Prostate gland (tissue), 2 donors: ENCODE measurements around the gene SNTN. TPM values are rescaled to one million over a fixed set of nuclear protein-coding genes. Genes with fewer than 3 reads are reported as not detected.

Source experiments
- DNase-seq: peaks from one replicate; pipeline ENCODE4 v3.0.0-alpha.2; 2019; ENCODE audit warnings: low spot score
- H3K27ac ChIP-seq, 2 donors: fragments of 200-600 bp; sonication (generic); 2 replicates each; pipeline ENCODE4 v1.5.1; 2017 to 2019
- H3K27me3 ChIP-seq: fragments of 200-600 bp; sonication (generic); replicated peaks from 2 replicates; pipeline ENCODE4 v1.5.1; 2019; ENCODE audit not compliant: insufficient read depth
- H3K36me3 ChIP-seq, 2 donors: fragments of 200-600 bp; sonication (generic); 1 replicate in 1 of 2; 2 replicates in 1 of 2; pipeline versions ENCODE4 v1.5.1 to v1.8.1; 2017 to 2019
- H3K4me1 ChIP-seq: fragments of 200-600 bp; sonication (generic); replicated peaks from 2 replicates; pipeline ENCODE4 v1.5.1; 2019
- H3K4me3 ChIP-seq, 2 donors: fragments of 200-600 bp; sonication (generic); 2 replicates each; pipeline ENCODE4 v1.5.1; 2017 to 2019
- H3K9me3 ChIP-seq: fragments of 200-600 bp; sonication (generic); 2 replicates; pipeline ENCODE4 v1.5.1; 2017
- CTCF ChIP-seq, 4 experiments: fragments of 200-600 bp in 2 of 4; fragments of 450-650 bp in 2 of 4; sonication (generic) in 2 of 4; IDR thresholded peaks; 1 replicate in 3 of 4; 2 replicates in 1 of 4; pipeline ENCODE4 v1.5.1; 2016 to 2019; ENCODE audit warnings: antibody characterized with exemption in 4 of 4, mild to moderate bottlenecking in 2 of 4, moderate library complexity in 2 of 4
- POLR2A ChIP-seq: fragments of 450-650 bp; IDR thresholded peaks from one replicate; pipeline ENCODE4 v1.6.1; 2016; ENCODE audit warnings: antibody characterized with exemption, mild to moderate bottlenecking
- POLR2AphosphoS5 ChIP-seq: sonication (generic); formaldehyde crosslinking; IDR thresholded peaks from one replicate; pipeline ENCODE4 v1.6.1; 2017; ENCODE audit warnings: antibody characterized with exemption
- WGBS: methylation state at CpG from one replicate; pipeline ENCODE4 v1.1.5; 2018; 5-methylcytosine and 5-hydroxymethylcytosine counted together
- intact Hi-C: fragments of 100-400 bp; cut with DNase I; formaldehyde crosslinking; loops from one replicate; pipeline ENCODE4 v1.14.2; 2022
- total RNA-seq, 2 donors: library from RNA; depleted of rRNA; stranded (reverse); fragments of >200 nt; gene quantifications; one replicate each; pipeline ENCODE4 v1.1.0, GENCODE V29; 2016

SNTN gene
- total RNA-seq: not detected

GRCh38 chr3:63652066-63652725 is at the start of gene SNTN:
Gene SNTN (plus strand): TSS chr3:63652675. CDS start chr3:63652688, 13 bp downstream.
- Histone ChIP-seq H3K36me3 (no peaks in the 10 kb centered on the region), H3K4me3 (no peak within 1 kb of the TSS), H3K4me1 (no peaks in the 10 kb centered on the region), H3K9me3 (no peaks in the 10 kb centered on the region), H3K27me3 (no peaks in the 10 kb centered on the region), H3K27ac (no peak within 1 kb of the TSS)
- intact Hi-C loops: no loop called here
- WGBS: 69% methylated on average over 5 of the region's 5 CpGs
- TF ChIP-seq POLR2A (no peak), CTCF (IDR thresholded peaks at IDR 0.05) (no peak), POLR2AphosphoS5 (no peak)
- no peak for DNase-seq

- no peak for DNase-seq
- H3K4me1 ChIP-seq: no peaks in the 10 kb centered on the region
- 40% methylated on average over 3 of the region's 3 CpGs for WGBS
- no peaks in the 10 kb centered on the region for H3K9me3 ChIP-seq
- no peak for TF ChIP-seq CTCF (IDR thresholded peaks at IDR 0.05)
- TF ChIP-seq POLR2A: no peak
- no peak for TF ChIP-seq POLR2AphosphoS5
- no peak overlapping the region for H3K4me3 ChIP-seq
- no peak overlapping the region for H3K27ac ChIP-seq
- H3K27me3 ChIP-seq: no peaks in the 10 kb centered on the region
- no peaks in the 10 kb centered on the region for H3K36me3 ChIP-seq
- intact Hi-C loops: no loop called here
Observed at GRCh38 chr3:63607716-63608115, 44.8 kb upstream of the SNTN start.

- WGBS: 87% methylated on average over 7 of the region's 7 CpGs
- no peaks in the 10 kb centered on the region for H3K4me1 ChIP-seq
Observed at GRCh38 chr3:63609408-63609807, 43.1 kb upstream of the SNTN start.

GRCh38 chr3:63609834-63610233 is 42.6 kb upstream of the SNTN start:
- Histone ChIP-seq H3K4me3 (no peak overlapping the region), H3K36me3 (no peaks in the 10 kb centered on the region), H3K27me3 (no peaks in the 10 kb centered on the region), H3K9me3 (no peaks in the 10 kb centered on the region), H3K27ac (no peak overlapping the region), H3K4me1 (no peaks in the 10 kb centered on the region)
- intact Hi-C loops: no loop called here
- DNase-seq: no peak
- WGBS: 89% methylated on average over 4 of the region's 4 CpGs
- TF ChIP-seq CTCF (IDR thresholded peaks at IDR 0.05) (no peak), POLR2A (no peak), POLR2AphosphoS5 (no peak)

More at GRCh38 chr3:63609408-63609807, 43.1 kb upstream of the SNTN start:
- no peak overlapping the region for H3K4me3 ChIP-seq
- no peaks in the 10 kb centered on the region for H3K36me3 ChIP-seq
- intact Hi-C loops: no loop called here
- no peak for DNase-seq
- no peak overlapping the region for H3K27ac ChIP-seq
- TF ChIP-seq POLR2AphosphoS5: no peak
- no peak for TF ChIP-seq POLR2A
- TF ChIP-seq CTCF (IDR thresholded peaks at IDR 0.05): no peak
- H3K27me3 ChIP-seq: no peaks in the 10 kb centered on the region
- H3K9me3 ChIP-seq: no peaks in the 10 kb centered on the region

GRCh38 chr3:63611382-63611781 is 41.1 kb upstream of the SNTN start:
- intact Hi-C loops: no loop called here
- Histone ChIP-seq H3K27me3 (no peaks in the 10 kb centered on the region), H3K4me3 (no peak overlapping the region), H3K36me3 (no peaks in the 10 kb centered on the region), H3K27ac (no peak overlapping the region), H3K4me1 (no peaks in the 10 kb centered on the region), H3K9me3 (no peaks in the 10 kb centered on the region)
- WGBS: 87% methylated on average over 1 of the region's 1 CpG
- TF ChIP-seq POLR2AphosphoS5 (no peak), CTCF (IDR thresholded peaks at IDR 0.05) (no peak), POLR2A (no peak)
- DNase-seq: no peak
